GM23338 (cell line): ENCODE data around the gene SCN3A. TPM values are rescaled to one million over a fixed set of nuclear protein-coding genes. Genes with fewer than 3 reads are reported as not detected.

Source experiments
- ATAC-seq: fragments of 200-7000 bp; cut with Tn5 transposase; 3 replicates; pipeline ENCODE4 v1.9.1; 2020
- DNase-seq: peaks from one replicate; pipeline ENCODE4 v3.0.0-alpha.2; 2015; ENCODE audit warnings: low spot score
- H2AFZ ChIP-seq: fragments of 200-600 bp; sonication (generic); 2 replicates; pipeline ENCODE4 v1.8.0; 2016; ENCODE audit warnings: antibody characterized with exemption, mild to moderate bottlenecking, moderate library complexity
- H3F3A ChIP-seq: fragments of 200-600 bp; sonication (generic); replicated peaks from 2 replicates; pipeline ENCODE4 v1.8.0; 2017; ENCODE audit warnings: antibody characterized with exemption, mixed run types, low read depth
- H3K27ac ChIP-seq: fragments of 200-600 bp; sonication (generic); 2 replicates; pipeline ENCODE4 v1.6.1; 2016; ENCODE audit warnings: low read depth
- H3K27me3 ChIP-seq: fragments of 200-600 bp; sonication (generic); 2 replicates; pipeline ENCODE4 v1.8.0; 2016; ENCODE audit warnings: mild to moderate bottlenecking, mixed run types, moderate library complexity; ENCODE audit not compliant: insufficient read depth
- H3K36me3 ChIP-seq: fragments of 200-600 bp; sonication (generic); 2 replicates; pipeline ENCODE4 v1.8.0; 2016; ENCODE audit warnings: mild to moderate bottlenecking; ENCODE audit not compliant: insufficient read depth
- H3K4me1 ChIP-seq: fragments of 200-600 bp; sonication (generic); 2 replicates; pipeline ENCODE4 v1.8.0; 2016; ENCODE audit warnings: mild to moderate bottlenecking, moderate library complexity; ENCODE audit not compliant: insufficient read depth
- H3K4me2 ChIP-seq: fragments of 200-600 bp; sonication (generic); 2 replicates; pipeline ENCODE4 v1.7.1; 2017; ENCODE audit warnings: mixed run types
- H3K4me3 ChIP-seq: fragments of 200-600 bp; sonication (generic); 2 replicates; pipeline ENCODE4 v1.6.1; 2016; ENCODE audit warnings: mixed run types
- H3K79me2 ChIP-seq: fragments of 200-600 bp; sonication (generic); replicated peaks from 2 replicates; pipeline ENCODE4 v1.8.0; 2017; ENCODE audit warnings: mild to moderate bottlenecking; ENCODE audit not compliant: insufficient read depth
- H3K9me2 ChIP-seq: fragments of 200-600 bp; sonication (generic); 2 replicates; pipeline ENCODE4 v1.8.0; 2017; ENCODE audit not compliant: insufficient read depth
- H4K20me1 ChIP-seq: fragments of 200-600 bp; sonication (generic); replicated peaks from 2 replicates; pipeline ENCODE4 v1.8.0; 2017; ENCODE audit warnings: mild to moderate bottlenecking; ENCODE audit not compliant: insufficient read depth
- H3K27ac Mint-ChIP-seq: 2 replicates; pipeline ENCODE4 v1.8.0; 2020; ENCODE audit warnings: inconsistent platforms, mild to moderate bottlenecking, moderate library complexity, mixed read lengths
- H3K27me3 Mint-ChIP-seq: 3 replicates; pipeline ENCODE4 v1.8.0; 2022; ENCODE audit warnings: low read depth, mild to moderate bottlenecking, moderate library complexity, mixed read lengths, inconsistent platforms; ENCODE audit not compliant: insufficient read depth, poor library complexity
- H3K36me3 Mint-ChIP-seq: 3 replicates; pipeline ENCODE4 v1.8.0; 2021; ENCODE audit warnings: low read depth, mild to moderate bottlenecking, inconsistent platforms, moderate library complexity, mixed read lengths
- H3K4me1 Mint-ChIP-seq: 3 replicates; pipeline ENCODE4 v1.8.0; 2020; ENCODE audit warnings: mild to moderate bottlenecking, inconsistent platforms, mixed read lengths
- H3K4me3 Mint-ChIP-seq: 3 replicates; pipeline ENCODE4 v1.8.0; 2021; ENCODE audit warnings: moderate library complexity, mild to moderate bottlenecking, inconsistent platforms, mixed read lengths
- H3K9me3 Mint-ChIP-seq: 3 replicates; pipeline ENCODE4 v1.8.0; 2020; ENCODE audit warnings: moderate library complexity, mild to moderate bottlenecking, inconsistent platforms, mixed read lengths
- CREB1 ChIP-seq: fragments of 250-450 bp; sonication (Bioruptor Pico); IDR thresholded peaks from 2 replicates; pipeline ENCODE4 v1.5.0; 2020; ENCODE audit warnings: low read depth, mild to moderate bottlenecking, moderate library complexity
- CTCF ChIP-seq, 2 experiments: fragments of 200-600 bp in 1 of 2; sonication (generic) in 1 of 2; conservative IDR thresholded peaks; 2 replicates each; pipeline versions ENCODE4 v1.5.1 to v1.6.1; 2016 to 2017; ENCODE audit warnings: antibody characterized with exemption in 2 of 2, low read depth in 2 of 2, mild to moderate bottlenecking in 2 of 2, moderate library complexity in 1 of 2
- EZH2 ChIP-seq: fragments of 200-600 bp; sonication (generic); IDR thresholded peaks from one replicate; pipeline ENCODE4 v1.8.0; 2017; ENCODE audit warnings: antibody characterized with exemption, mild to moderate bottlenecking, low read depth; ENCODE audit not compliant: unreplicated experiment
- POLR2AphosphoS5 ChIP-seq: IDR thresholded peaks from 2 replicates; pipeline ENCODE4 v1.6.1; 2016; ENCODE audit warnings: antibody characterized with exemption, low read depth
- REST ChIP-seq: IDR thresholded peaks from one replicate; pipeline ENCODE4 v1.6.1; 2018; ENCODE audit warnings: antibody characterized with exemption; ENCODE audit not compliant: unreplicated experiment
- STAT1 ChIP-seq: IDR thresholded peaks from one replicate; pipeline ENCODE4 v1.6.1; 2016; ENCODE audit warnings: antibody characterized with exemption; ENCODE audit not compliant: unreplicated experiment
- ZNF114 ChIP-seq: fragments of 250-450 bp; sonication (Bioruptor Pico); IDR thresholded peaks from 2 replicates; pipeline ENCODE4 v1.5.0; 2020; ENCODE audit warnings: mild to moderate bottlenecking, moderate library complexity
- ZNF331 ChIP-seq: fragments of 250-450 bp; sonication (Bioruptor Pico); IDR thresholded peaks from 2 replicates; pipeline ENCODE4 v1.5.0; 2020; ENCODE audit warnings: low read depth, mild to moderate bottlenecking, moderate library complexity
- ZNF462 ChIP-seq: fragments of 250-450 bp; sonication (Bioruptor Pico); IDR thresholded peaks from 2 replicates; pipeline ENCODE4 v1.5.0; 2020; ENCODE audit warnings: mild to moderate bottlenecking, moderate library complexity
- polyA plus RNA-seq: library from polyadenylated mRNA; unstranded; fragments of >200 nt; fragmentation: Nextera tagmentation; extraction: Ambion mirVana; gene quantifications from 2 replicates; pipeline ENCODE4 v1.2.1, GENCODE V29; 2016
- total RNA-seq: library from RNA; depleted of rRNA; stranded (reverse); fragments of >200 nt; shearing (Covaris generic); gene quantifications from 2 replicates; pipeline ENCODE4 v1.2.3, GENCODE V29; 2014

Gene SCN3A
- total and polyA plus RNA-seq, 2 experiments from 2014 or later, result 0.66 TPM; not detected in 1

GRCh38 chr2:165240916-165241315 lies 37.1 kb upstream of the SCN3A start (continued):
- no peak for TF ChIP-seq POLR2AphosphoS5
- no peak for TF ChIP-seq REST
- TF ChIP-seq EZH2, result no peak

GRCh38 chr2:165239856-165240515 lies 36.1 kb upstream of the SCN3A start:
- Histone ChIP-seq H2AFZ (no peak overlapping the region), H3K9me2 (no peaks in the 10 kb centered on the region), H3K79me2 (no peaks in the 10 kb centered on the region), H3K27me3 (no peaks in the 10 kb centered on the region), H3K27ac (no peak overlapping the region), H3K36me3 (no peaks in the 10 kb centered on the region), H4K20me1 (no peaks in the 10 kb centered on the region), H3K4me1 (no peaks in the 10 kb centered on the region), H3K4me2 (no peak overlapping the region), H3K4me3 (no peak overlapping the region), H3F3A (no peaks in the 10 kb centered on the region)
- H3K27ac Mint-ChIP-seq, result no peak overlapping the region
- no peaks in the 10 kb centered on the region for H3K36me3 Mint-ChIP-seq
- no peak for DNase-seq
- no peaks in the 10 kb centered on the region for H3K4me1 Mint-ChIP-seq
- H3K27me3 Mint-ChIP-seq, result no peaks in the 10 kb centered on the region
- ATAC-seq, result no peak
- H3K4me3 Mint-ChIP-seq, result no peak overlapping the region
- H3K9me3 Mint-ChIP-seq, result no peaks in the 10 kb centered on the region
- TF ChIP-seq ZNF331, result no peak
- no peak for TF ChIP-seq EZH2
- no peak for TF ChIP-seq CTCF (conservative IDR thresholded peaks at IDR 0.05; ENCODE audit: low read depth in 2 of 2)
- no peak for TF ChIP-seq POLR2AphosphoS5
- no peak for TF ChIP-seq ZNF114 (CRISPR knock-in tag)
- no peak for TF ChIP-seq ZNF462 (CRISPR knock-in tag)
- no peak for TF ChIP-seq STAT1
- TF ChIP-seq CREB1 (CRISPR knock-in tag), result no peak
- TF ChIP-seq REST, result no peak
